ENCODE measurements around the gene ZNF136. TPM values are rescaled to one million over a fixed set of nuclear protein-coding genes. Genes with fewer than 3 reads are reported as not detected.

The ZNF136 gene
- total RNA-seq, 1 experiment from 2014 or later = 4.3 TPM

DNA sequence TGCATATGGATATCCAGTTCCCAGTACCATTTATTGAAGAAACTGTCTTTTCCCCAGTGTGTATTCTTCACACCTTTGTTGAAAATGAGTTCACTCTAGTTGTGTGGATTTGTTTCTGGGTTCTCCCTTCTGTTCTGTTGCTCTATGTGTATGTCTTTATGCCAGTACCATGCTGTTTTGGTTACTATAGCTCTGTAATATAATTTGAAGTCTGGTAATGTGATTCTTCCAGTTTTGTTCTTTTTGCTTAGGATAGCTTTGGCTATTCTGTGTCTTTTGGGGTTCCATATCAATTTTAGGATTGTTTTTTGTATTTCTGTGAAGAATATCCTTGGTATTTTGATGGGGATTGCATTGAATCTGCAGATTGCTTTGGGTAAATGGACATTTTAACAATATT is 35.2 kb downstream of the ZNF136 start:
- no TSS peak for BruUV-seq (replicated peaks)
- CTCF ChIA-PET = no interaction called here
- intact Hi-C loops (cut with micrococcal nuclease; ENCODE audit: unreplicated experiment) = no loop called here
- DNase-seq = no peak
- no peak overlapping the region for H3K4me3 Mint-ChIP-seq (ENCODE audit: low read depth, unreplicated experiment)
- no peaks in the 10 kb centered on the region for H3K27me3 Mint-ChIP-seq (ENCODE audit: unreplicated experiment)
- no peak overlapping the region for H3K27ac Mint-ChIP-seq (ENCODE audit: unreplicated experiment)
- TF ChIP-seq, protein P1, sequence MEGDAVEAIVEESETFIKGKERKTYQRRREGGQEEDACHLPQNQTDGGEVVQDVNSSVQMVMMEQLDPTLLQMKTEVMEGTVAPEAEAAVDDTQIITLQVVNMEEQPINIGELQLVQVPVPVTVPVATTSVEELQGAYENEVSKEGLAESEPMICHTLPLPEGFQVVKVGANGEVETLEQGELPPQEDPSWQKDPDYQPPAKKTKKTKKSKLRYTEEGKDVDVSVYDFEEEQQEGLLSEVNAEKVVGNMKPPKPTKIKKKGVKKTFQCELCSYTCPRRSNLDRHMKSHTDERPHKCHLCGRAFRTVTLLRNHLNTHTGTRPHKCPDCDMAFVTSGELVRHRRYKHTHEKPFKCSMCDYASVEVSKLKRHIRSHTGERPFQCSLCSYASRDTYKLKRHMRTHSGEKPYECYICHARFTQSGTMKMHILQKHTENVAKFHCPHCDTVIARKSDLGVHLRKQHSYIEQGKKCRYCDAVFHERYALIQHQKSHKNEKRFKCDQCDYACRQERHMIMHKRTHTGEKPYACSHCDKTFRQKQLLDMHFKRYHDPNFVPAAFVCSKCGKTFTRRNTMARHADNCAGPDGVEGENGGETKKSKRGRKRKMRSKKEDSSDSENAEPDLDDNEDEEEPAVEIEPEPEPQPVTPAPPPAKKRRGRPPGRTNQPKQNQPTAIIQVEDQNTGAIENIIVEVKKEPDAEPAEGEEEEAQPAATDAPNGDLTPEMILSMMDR (IDR thresholded peaks at IDR 0.05; ENCODE audit: unreplicated experiment) = no peak
- H3K4me1 Mint-ChIP-seq (ENCODE audit: low read depth, unreplicated experiment) = no peaks in the 10 kb centered on the region
- peaks cover 8% of the 10 kb centered on the region for H3K9me3 Mint-ChIP-seq (ENCODE audit: low read depth, unreplicated experiment)
- H3K36me3 Mint-ChIP-seq (ENCODE audit: insufficient read depth, unreplicated experiment) = no peaks in the 10 kb centered on the region

DNA sequence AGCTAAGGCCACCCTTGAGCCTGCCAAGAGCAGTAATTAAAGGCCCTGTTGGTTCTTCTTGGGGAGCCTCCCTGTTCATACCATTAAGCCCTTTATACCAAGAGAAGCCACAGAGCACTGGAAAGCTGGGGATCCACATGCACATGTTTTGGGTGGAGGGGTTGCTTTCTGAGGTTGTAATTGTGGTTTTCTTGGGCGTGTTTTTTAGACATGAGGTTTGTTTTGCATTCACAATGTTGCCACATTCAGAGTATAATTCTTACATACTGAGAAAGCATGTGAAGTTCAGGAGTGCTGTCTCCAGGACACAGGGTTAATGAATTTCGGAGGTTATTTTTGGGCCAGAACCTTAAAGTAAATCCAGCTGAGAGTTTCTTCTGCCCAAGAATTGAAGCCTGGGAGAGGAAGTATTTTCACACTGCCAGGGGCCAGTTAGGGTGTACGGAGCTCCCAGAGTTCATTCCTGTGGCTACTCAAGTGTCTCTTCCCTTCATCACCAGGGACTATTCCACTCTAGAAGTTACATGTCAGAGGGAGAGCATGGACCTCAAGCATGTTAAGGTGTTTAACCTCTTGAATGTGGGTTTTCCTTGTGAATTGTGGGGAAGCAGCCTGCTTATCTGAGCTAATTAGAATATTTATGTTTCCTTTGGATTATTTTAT is 37.0 kb downstream of the ZNF136 start:
- DNase-seq = no peak
- Mint-ChIP-seq H3K27me3 (ENCODE audit: unreplicated experiment) (no peaks in the 10 kb centered on the region), H3K4me3 (ENCODE audit: low read depth, unreplicated experiment) (no peak overlapping the region), H3K27ac (ENCODE audit: unreplicated experiment) (no peak overlapping the region), H3K36me3 (ENCODE audit: insufficient read depth, unreplicated experiment) (no peaks in the 10 kb centered on the region), H3K4me1 (ENCODE audit: low read depth, unreplicated experiment) (no peaks in the 10 kb centered on the region), H3K9me3 (ENCODE audit: low read depth, unreplicated experiment) (peaks cover 11% of the 10 kb centered on the region)
- intact Hi-C loops (cut with micrococcal nuclease; ENCODE audit: unreplicated experiment) = no loop called here
- BruUV-seq (replicated peaks) = no TSS peak
- CTCF ChIA-PET = no interaction called here
- TF ChIP-seq, protein P1 (IDR thresholded peaks at IDR 0.05; ENCODE audit: unreplicated experiment) = no peak

DNA sequence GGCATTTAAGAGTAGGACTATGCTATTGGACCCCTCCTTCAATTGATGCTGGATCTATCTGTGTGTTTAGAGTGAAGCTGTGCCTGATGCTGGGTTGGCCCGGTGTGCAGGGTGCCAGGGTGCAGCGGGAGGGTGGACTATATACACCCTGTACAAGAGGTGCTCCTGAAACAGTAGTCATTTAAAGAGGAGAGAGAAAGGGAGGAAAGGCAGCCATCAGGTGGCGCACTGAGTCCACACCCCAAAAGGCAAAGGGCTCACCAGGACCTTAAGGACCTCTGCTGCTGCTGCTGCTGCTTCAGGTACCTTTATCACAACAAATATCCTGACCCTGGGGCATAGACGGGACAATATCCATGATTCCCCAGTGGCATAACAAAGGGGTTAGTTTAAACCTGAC is 39.4 kb downstream of the ZNF136 start:
- no peaks in the 10 kb centered on the region for H3K36me3 Mint-ChIP-seq (ENCODE audit: insufficient read depth, unreplicated experiment)
- intact Hi-C loops (cut with micrococcal nuclease; ENCODE audit: unreplicated experiment) = no loop called here
- TF ChIP-seq, protein P1 (IDR thresholded peaks at IDR 0.05; ENCODE audit: unreplicated experiment) = no peak
- peaks cover 11% of the 10 kb centered on the region for H3K9me3 Mint-ChIP-seq (ENCODE audit: low read depth, unreplicated experiment)
- H3K27ac Mint-ChIP-seq (ENCODE audit: unreplicated experiment) = no peak overlapping the region
- H3K27me3 Mint-ChIP-seq (ENCODE audit: unreplicated experiment) = no peaks in the 10 kb centered on the region
- H3K4me1 Mint-ChIP-seq (ENCODE audit: low read depth, unreplicated experiment) = no peaks in the 10 kb centered on the region
- CTCF ChIA-PET = no interaction called here
- no TSS peak for BruUV-seq (replicated peaks)
- no peak overlapping the region for H3K4me3 Mint-ChIP-seq (ENCODE audit: low read depth, unreplicated experiment)
- no peak for DNase-seq

DNA sequence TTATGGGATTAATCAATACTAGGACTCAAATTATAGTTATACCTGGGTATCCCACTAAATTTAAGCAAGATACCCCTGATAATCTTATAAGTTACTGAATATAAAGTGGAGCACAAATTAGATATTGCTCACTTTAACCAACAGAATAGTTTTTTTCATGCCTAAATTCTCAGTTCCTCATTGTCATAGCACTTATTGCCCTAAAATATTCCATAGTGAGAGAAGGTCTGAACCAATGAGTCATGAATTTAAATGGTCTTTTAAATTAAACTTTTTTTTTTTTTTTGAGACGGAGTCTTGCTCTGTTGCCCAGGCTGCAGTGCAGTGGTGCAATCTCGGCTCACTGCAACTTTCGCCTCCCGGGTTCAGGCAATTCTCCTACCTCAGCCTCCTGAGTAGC is 42.4 kb downstream of the ZNF136 start:
- TF ChIP-seq, protein P1 (IDR thresholded peaks at IDR 0.05; ENCODE audit: unreplicated experiment) = no peak
- Mint-ChIP-seq H3K27ac (ENCODE audit: unreplicated experiment) (no peak overlapping the region), H3K27me3 (ENCODE audit: unreplicated experiment) (no peaks in the 10 kb centered on the region), H3K9me3 (ENCODE audit: low read depth, unreplicated experiment) (peaks cover 10% of the 10 kb centered on the region), H3K36me3 (ENCODE audit: insufficient read depth, unreplicated experiment) (no peaks in the 10 kb centered on the region), H3K4me3 (ENCODE audit: low read depth, unreplicated experiment) (no peak overlapping the region), H3K4me1 (ENCODE audit: low read depth, unreplicated experiment) (no peaks in the 10 kb centered on the region)
- BruUV-seq (replicated peaks) = no TSS peak
- intact Hi-C loops (cut with micrococcal nuclease; ENCODE audit: unreplicated experiment) = no loop called here
- CTCF ChIA-PET = no interaction called here
- no peak for DNase-seq

Measured in Calu3 (cell line).